GM19395 (cell line): ENCODE results near the gene PLCH1.
A peak's percentile ranks its signal among the peaks of the same experiment; 100 is the strongest.

Experiments
- ATAC-seq: cut with Tn5 transposase; IDR thresholded peaks from one replicate; pipeline ENCODE4 v1.9.1; 2021; ENCODE audit warnings: mild to moderate bottlenecking, moderate library complexity; ENCODE audit not compliant: unreplicated experiment

Gene PLCH1

DNA sequence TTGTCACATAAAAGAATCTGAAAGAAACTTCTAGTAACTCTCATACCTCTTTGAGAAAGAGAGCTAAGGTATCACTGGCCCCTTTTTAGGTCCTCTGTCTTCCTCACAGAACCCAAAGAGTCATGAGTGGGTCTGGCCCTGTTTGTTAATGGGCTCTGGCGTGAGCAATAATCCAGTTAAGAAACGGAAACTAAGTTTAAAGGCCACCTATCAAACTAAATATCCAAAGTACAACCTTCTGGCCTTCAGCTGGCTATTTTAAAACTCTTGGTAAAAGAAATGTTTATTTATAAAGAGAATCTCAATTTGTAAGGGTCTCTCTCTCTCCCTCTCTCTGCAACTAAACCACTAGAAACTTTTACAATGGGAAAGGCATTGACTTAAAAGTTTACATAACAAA is 380.4 kb downstream of the PLCH1 start:
- ATAC-seq = no peak

DNA sequence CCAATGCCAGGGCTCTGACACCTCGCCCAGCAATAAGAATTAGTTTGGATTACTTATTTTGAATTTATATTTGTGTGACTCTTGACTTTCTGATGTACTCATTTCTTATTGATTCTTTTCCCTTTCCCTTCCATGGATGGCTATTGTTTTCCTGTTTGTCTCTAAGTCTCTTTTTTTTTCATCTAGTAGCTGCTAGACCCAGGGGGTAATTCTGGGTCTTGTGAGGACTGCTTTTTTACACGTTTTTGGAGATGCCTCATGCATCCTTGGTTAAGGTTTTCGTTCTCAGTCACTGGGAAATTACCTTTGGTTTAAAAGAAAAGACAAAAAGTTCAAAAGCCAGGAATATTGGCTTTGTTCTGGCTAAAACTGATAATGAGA is 381.2 kb downstream of the PLCH1 start:
- ATAC-seq = no peak

DNA sequence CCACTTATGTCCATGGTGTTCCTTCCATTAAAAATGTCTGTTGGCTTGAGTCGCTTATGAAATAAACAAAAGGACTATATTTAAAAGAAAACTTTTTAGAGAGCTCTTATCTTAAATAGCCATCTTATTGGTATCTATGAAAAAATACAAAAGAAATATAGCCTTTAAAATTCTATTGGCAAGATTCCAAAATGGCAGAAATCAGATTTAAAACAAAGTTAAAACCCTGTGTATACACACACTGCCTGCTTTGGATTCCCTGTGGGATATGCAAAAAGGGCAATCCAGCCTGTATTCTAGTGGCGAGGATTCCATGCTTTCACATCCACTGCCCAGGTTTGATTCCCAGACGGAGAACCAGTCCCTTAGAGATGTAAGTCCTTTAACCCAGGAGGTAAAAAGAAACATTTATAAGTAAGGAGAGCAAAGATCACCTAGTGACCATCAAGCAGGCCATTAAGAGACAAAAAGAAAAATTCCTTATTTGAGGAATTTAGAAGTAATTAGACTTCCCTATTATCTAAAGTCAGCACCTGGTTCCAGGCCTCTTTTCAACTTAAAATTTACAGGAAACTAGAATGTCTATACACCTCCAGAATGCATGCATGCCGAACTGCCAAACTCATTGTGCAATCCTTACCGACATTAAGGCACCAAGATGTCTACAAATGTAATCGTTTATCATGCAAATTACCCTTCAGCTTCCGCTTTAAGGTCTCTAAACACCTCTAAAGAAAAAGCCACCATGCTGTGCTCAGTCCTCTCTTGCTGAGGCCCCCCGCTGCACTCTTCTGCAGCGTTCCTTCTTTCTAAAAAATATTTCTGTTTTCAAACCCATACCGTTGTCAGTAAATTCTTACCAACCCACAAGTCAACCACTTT is 381.8 kb downstream of the PLCH1 start:
- ATAC-seq = no peak

GRCh38 chr3:155360281-155360680 is 384.6 kb downstream of the PLCH1 start:
- ATAC-seq = no peak

DNA sequence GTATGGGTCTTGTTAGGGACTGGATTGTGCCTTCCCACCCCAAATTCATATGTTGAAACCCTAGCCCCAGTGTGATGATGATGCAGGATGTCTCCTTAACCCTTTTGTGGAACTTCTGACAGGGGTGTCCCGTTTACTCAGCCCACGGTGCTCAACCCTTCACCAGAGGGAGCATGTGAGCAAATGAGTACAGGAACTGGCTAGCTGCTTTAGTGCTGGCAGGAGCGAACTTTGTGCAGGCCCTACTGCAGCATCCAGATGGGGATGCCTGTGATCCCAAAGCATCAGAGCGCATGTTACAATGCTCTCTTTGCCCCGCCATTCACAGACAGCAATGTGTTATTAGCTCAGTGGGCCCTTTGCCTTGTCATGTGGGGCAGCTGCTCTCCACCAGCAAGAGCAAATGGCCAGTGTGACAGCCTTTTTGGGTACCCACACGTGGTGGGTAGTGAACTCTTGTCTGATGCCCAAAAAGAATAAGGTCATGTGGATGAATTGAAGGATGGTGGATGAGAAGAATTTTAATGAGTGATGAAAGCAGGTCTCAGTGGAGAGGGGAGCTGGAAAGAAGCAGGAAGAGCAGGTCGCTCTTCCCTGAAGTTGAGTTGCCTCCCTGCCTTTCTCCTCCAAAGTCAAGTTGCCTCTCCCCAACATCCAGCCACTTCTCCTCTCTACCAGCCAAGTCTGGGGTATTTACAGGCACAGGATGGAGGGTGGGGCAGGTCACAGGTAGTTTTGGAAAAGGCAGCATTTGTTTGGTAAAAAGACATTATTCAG is 388.1 kb downstream of the PLCH1 start:
- no peak for ATAC-seq

DNA sequence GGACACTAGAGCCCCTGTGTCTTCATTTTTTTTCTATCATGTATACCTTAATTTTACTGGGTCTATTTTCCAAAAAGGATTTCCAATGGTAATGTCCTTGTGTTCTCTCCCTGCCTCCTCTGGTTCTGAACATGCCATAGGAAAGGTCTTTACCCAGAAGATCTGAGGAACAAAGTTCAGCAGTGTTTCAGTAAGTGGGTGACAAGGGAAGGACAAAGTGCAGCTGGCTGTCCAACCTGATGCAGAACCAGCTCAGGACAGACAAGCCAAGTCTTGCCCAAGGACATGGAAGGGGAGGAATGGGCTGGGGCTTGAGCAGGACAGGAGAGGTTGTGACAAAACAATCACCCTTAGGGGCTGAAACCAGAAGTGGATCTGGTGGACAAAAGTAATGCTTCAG is 390.2 kb downstream of the PLCH1 start:
- no peak for ATAC-seq

DNA sequence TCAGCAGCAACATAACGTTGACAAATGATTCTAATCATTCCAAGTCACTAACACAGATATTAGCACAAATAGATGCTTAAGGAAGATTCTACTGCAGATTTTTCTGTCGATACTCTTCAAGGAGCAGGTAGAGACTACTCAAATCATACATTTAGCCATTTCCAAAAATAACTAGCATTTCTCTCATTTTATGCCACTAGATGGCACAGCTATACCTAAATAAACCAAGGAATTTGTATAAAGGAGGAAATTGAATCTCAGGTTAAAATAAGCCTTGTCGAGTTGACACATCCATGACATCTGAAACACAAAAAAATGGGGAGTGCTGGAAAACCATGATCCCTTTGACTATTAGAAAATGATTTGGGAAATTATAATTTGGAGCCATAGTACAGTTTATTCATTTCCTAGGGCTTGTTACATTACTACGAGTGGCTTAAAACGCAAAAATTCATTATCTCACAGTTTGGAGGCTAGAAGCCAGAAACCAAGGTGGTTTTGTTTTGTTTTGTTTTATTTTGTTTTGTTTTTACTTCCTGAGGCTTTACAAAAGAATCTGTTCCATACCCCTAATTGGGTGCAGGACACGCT is 391.9 kb downstream of the PLCH1 start:
- ATAC-seq = no peak

DNA sequence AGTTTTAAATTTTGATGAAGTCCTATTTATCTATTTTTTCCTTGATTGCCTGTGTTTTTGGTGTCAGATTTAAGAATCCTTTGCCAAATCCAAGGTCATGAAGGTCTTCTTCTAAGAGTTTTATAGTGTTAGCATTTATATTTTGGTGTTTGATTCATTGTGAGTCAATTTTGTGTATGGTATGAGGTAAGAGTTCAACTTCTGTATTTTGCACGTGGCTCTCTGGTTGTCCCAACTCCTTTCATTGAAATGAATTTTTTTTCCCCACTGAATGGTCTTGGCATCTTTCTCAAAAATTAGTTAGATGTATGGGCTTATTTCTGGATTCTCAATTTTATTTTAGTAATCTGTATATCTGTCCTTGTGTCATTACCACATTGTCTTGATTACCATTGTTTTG is 394.3 kb downstream of the PLCH1 start:
- ATAC-seq = no peak

- ATAC-seq = no peak
These were observed 397.0 kb downstream of the PLCH1 start for GRCh38 chr3:155347901-155348300.

GRCh38 chr3:155342344-155342743 is 402.5 kb downstream of the PLCH1 start:
- no peak for ATAC-seq

DNA sequence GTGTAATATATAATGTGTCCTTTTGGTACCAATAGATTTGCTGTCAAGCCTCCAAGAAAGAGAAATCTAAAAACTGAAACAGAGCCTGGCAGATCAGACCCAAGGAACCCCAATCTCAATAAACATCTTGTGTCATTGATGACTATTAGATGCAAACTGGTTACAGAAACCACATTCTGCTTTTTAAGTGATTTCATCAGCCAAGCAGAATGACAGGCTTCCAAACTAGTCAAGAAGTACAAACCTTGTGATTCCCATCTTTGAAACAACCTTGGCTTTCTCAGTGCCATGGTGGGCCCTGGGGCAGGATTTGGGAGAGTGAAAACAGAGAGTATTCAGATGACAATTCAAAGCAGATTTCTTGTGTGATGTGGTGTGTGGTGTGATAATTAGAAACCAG is 405.8 kb downstream of the PLCH1 start:
- ATAC-seq = no peak

GRCh38 chr3:155335724-155336354 is 409.0 kb downstream of the PLCH1 start:
- ATAC-seq = peak; percentile 40

- ATAC-seq = peak; percentile 97
These were observed 409.8 kb downstream of the PLCH1 start for GRCh38 chr3:155334914-155335723.

GRCh38 chr3:155334215-155334913 is 410.5 kb downstream of the PLCH1 start:
- no peak for ATAC-seq

- no peak for ATAC-seq
These were observed 412.2 kb downstream of the PLCH1 start for GRCh38 chr3:155332716-155333115.

GRCh38 chr3:155331078-155331477 is 413.8 kb downstream of the PLCH1 start:
- no peak for ATAC-seq

DNA sequence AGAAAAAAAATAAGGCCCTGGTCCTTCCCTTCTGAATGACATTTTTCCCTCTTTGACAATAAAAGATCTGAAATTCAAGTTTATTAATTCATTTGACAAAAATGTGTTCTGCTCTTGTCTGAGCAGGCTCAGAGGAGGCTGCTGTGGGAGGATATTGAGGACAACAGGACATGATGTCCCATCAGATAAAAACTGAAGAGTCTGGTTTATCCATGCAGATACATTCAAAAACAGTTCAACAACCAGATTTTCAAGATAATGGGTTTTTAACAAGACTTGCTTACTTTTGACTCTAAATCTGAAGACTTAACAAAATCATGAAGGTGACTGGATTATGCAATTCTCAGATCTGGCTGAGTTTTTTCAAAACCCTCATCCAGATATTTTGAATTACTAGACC is 414.5 kb downstream of the PLCH1 start:
- no peak for ATAC-seq

DNA sequence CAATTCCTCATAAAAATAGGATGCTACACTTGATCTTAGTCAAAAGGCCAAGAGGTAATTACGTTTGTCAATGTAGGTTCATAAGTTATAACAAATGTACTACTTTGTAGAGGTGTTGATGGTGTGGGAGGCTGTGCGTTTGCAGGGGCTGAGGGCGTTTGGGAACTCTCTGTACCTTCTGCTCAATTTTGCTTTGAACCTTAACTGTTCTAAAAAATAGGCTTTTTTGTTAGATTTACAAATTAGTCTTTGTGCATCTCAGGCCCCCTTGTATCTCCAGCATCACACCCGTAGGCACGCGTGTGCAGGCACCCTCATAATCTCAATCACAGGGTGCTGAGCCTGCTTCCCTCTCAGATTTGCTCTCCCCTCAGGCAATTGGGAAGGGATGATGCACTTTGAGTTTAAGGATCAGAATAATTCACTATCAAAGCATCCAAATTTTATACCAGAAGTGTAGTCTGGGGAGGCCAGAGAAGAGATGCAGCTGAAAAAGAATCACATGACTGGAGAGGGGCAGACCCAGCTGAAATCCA is 415.3 kb downstream of the PLCH1 start:
- ATAC-seq = no peak

GRCh38 chr3:155327871-155328270 is 417.0 kb downstream of the PLCH1 start:
- ATAC-seq = no peak

GRCh38 chr3:155327430-155327829 is 417.4 kb downstream of the PLCH1 start:
- ATAC-seq = no peak
